B cell (primary cell): ENCODE measurements around the gene NUDT6. TPM values are rescaled to one million over a fixed set of nuclear protein-coding genes. Genes with fewer than 3 reads are reported as not detected.

Experiments
- ATAC-seq: fragments of 200-7000 bp; cut with Tn5 transposase; one replicate; pipeline ENCODE4 v1.10.0; 2021; ENCODE audit warnings: low read depth, mild to moderate bottlenecking, moderate number of reproducible peaks, moderate library complexity
- CTCF ChIA-PET: fragments of 350-600 bp; sonication (Branson Sonifier 250); formaldehyde crosslinking; loops from one replicate; lab custom pipeline; 2021; ENCODE audit warnings: antibody characterized with exemption, inconsistent platforms; lab: Charles Lee
- POLR2A ChIA-PET: fragments of 350-600 bp; sonication (Branson Sonifier 250); formaldehyde crosslinking; loops from one replicate; lab custom pipeline; 2021; ENCODE audit warnings: antibody characterized with exemption; lab: Charles Lee
- DNase-seq: peaks from one replicate; pipeline ENCODE4 v3.0.0; 2013
- H2AFZ ChIP-seq: 2 replicates; pipeline ENCODE4 v1.6.1; 2012; ENCODE audit warnings: mild to moderate bottlenecking, low read depth, low read length; ENCODE audit not compliant: insufficient read depth, poor library complexity, severe bottlenecking
- H3K27ac ChIP-seq, 2 donors: 1 replicate in 1 of 2; 2 replicates in 1 of 2; pipeline ENCODE4 v1.5.1; 2012 to 2013; ENCODE audit warnings: low read length in 2 of 2, mild to moderate bottlenecking in 2 of 2, moderate library complexity in 1 of 2
- H3K27me3 ChIP-seq, 4 experiments: fragments of 200-600 bp in 1 of 4; sonication (generic) in 1 of 4; replicated peaks in 1 of 4; 1 replicate in 2 of 4; 2 replicates in 2 of 4; pipeline versions ENCODE4 v1.6.1 to v1.7.0; 2013 to 2016; ENCODE audit warnings: low read length in 3 of 4, mild to moderate bottlenecking in 2 of 4, mixed read lengths in 1 of 4, moderate library complexity in 1 of 4; ENCODE audit not compliant: insufficient read depth in 4 of 4, control insufficient read depth in 3 of 4; ENCODE audit errors: control extremely low read depth in 1 of 4
- H3K36me3 ChIP-seq, 2 experiments: replicated peaks in 1 of 2; 1 replicate in 1 of 2; 2 replicates in 1 of 2; pipeline versions ENCODE4 v1.6.1 to v1.7.1; 2013; ENCODE audit warnings: low read length in 1 of 2; ENCODE audit not compliant: insufficient read depth in 2 of 2, control insufficient read depth in 1 of 2; ENCODE audit errors: control extremely low read depth in 1 of 2, extremely low read depth in 1 of 2
- H3K4me1 ChIP-seq, 2 donors: fragments of 200-600 bp in 1 of 2; sonication (generic) in 1 of 2; 1 replicate in 1 of 2; 2 replicates in 1 of 2; pipeline versions ENCODE4 v1.5.1 to v1.6.1; 2013 to 2017; ENCODE audit warnings: low read length in 2 of 2; ENCODE audit not compliant: control insufficient read depth in 2 of 2, insufficient read depth in 2 of 2
- H3K4me2 ChIP-seq: replicated peaks from 2 replicates; pipeline ENCODE3; 2012; ENCODE audit warnings: mild to moderate bottlenecking, low read depth, low read length; ENCODE audit not compliant: poor library complexity, severe bottlenecking
- H3K4me3 ChIP-seq, 5 experiments: fragments of 200-600 bp in 1 of 5; sonication (generic) in 1 of 5; 1 replicate in 3 of 5; 2 replicates in 2 of 5; pipeline versions ENCODE4 v1.5.1 to v1.7.0; 2011 to 2016; ENCODE audit warnings: low read length in 4 of 5, mild to moderate bottlenecking in 4 of 5, low read depth in 2 of 5, control low read depth in 1 of 5, moderate library complexity in 1 of 5; ENCODE audit not compliant: insufficient read depth in 1 of 5; ENCODE audit errors: control extremely low read depth in 1 of 5, extremely low read depth in 1 of 5
- H3K79me2 ChIP-seq: fragments of 200-600 bp; sonication (generic); one replicate; pipeline ENCODE4 v1.6.0; 2016; ENCODE audit warnings: low read length; ENCODE audit not compliant: control insufficient read depth, insufficient read depth
- H3K9ac ChIP-seq: fragments of 200-600 bp; sonication (generic); 2 replicates; pipeline ENCODE4 v1.6.1; 2017; ENCODE audit warnings: mild to moderate bottlenecking, low read length, moderate library complexity
- H3K9me3 ChIP-seq, 3 donors: one replicate each; pipeline versions ENCODE4 v1.6.1 to v1.7.1; 2013; ENCODE audit warnings: low read length in 2 of 3; ENCODE audit not compliant: control insufficient read depth in 2 of 3, insufficient read depth in 1 of 3; ENCODE audit errors: control extremely low read depth in 1 of 3
- H4K20me1 ChIP-seq: 2 replicates; pipeline ENCODE4 v1.6.0; 2012; ENCODE audit warnings: mild to moderate bottlenecking, low read length; ENCODE audit not compliant: insufficient read depth, control insufficient read depth, poor library complexity, severe bottlenecking
- H3K27ac Mint-ChIP-seq: one replicate; pipeline ENCODE4 v1.8.0; 2021; ENCODE audit warnings: mixed read lengths
- H3K27me3 Mint-ChIP-seq: one replicate; pipeline ENCODE4 v1.8.0; 2021; ENCODE audit warnings: mixed read lengths
- H3K4me1 Mint-ChIP-seq: one replicate; pipeline ENCODE4 v1.8.0; 2021; ENCODE audit warnings: mixed read lengths
- H3K4me3 Mint-ChIP-seq: one replicate; pipeline ENCODE4 v1.8.0; 2021; ENCODE audit warnings: mixed read lengths
- H3K9me3 Mint-ChIP-seq: one replicate; pipeline ENCODE4 v1.8.0; 2022; ENCODE audit warnings: mixed read lengths; ENCODE audit not compliant: insufficient read depth
- EZH2 ChIP-seq: IDR thresholded peaks from 2 replicates; pipeline ENCODE4 v1.6.1; 2012; ENCODE audit warnings: borderline replicate concordance, low read depth, mild to moderate bottlenecking, moderate library complexity, low read length; ENCODE audit not compliant: insufficient read depth, poor library complexity, severe bottlenecking
- WGBS: methylation state at CpG from one replicate; pipeline ENCODE4 v1.1.5; 2013; ENCODE audit warnings: missing lambda C conversion rate; ENCODE audit not compliant: insufficient coverage; 5-methylcytosine and 5-hydroxymethylcytosine counted together
- intact Hi-C: fragments of 100-400 bp; cut with micrococcal nuclease; formaldehyde crosslinking; loops from one replicate; pipeline ENCODE4 v1.10.0; 2022
- polyA plus RNA-seq: library from polyadenylated mRNA; depleted of rRNA; stranded (reverse); fragments of >200 nt; gene quantifications from 2 replicates; pipeline ENCODE4 v1.2.3, GENCODE V29; 2012
- total RNA-seq, 2 donors: library from RNA; stranded (reverse); fragments of 120-200 nt in 1 of 2; gene quantifications; 1 replicate in 1 of 2; 2 replicates in 1 of 2; pipeline versions ENCODE4 v1.2.3 to v1.2.4, GENCODE V29; 2013 to 2022
- TF ChIP-seq, protein P1 (sequence below): fragments of 200-600 bp; IDR thresholded peaks from one replicate; pipeline ENCODE4 v1.8.0; 2022; ENCODE audit warnings: antibody characterized with exemption, mild to moderate bottlenecking

The NUDT6 gene
- total and polyA plus RNA-seq, 2 donors (not counting 1 experiment from before 2014, with no cell fraction given): 2.4 to 3.4 TPM

GRCh38 chr4:122966201-122966600 lies 43.8 kb upstream of the NUDT6 start:
- Histone ChIP-seq H3K4me3 (no peak overlapping the region), H3K4me2 (no peak overlapping the region), H4K20me1 (no peaks in the 10 kb centered on the region), H2AFZ (no peak overlapping the region), H3K9me3 (no peaks in the 10 kb centered on the region), H3K36me3 (no peaks in the 10 kb centered on the region), H3K79me2 (no peaks in the 10 kb centered on the region), H3K9ac (no peak overlapping the region), H3K27ac (no peak overlapping the region), H3K4me1 (no peaks in the 10 kb centered on the region), H3K27me3 (no peaks in the 10 kb centered on the region)
- no peak for DNase-seq
- no CpG with 5 or more reads among the region's 4 CpGs for WGBS
- no peaks in the 10 kb centered on the region for H3K27me3 Mint-ChIP-seq
- POLR2A ChIA-PET: no interaction called here
- ATAC-seq: no peak
- H3K4me3 Mint-ChIP-seq: no peak overlapping the region
- H3K27ac Mint-ChIP-seq: no peak overlapping the region
- intact Hi-C loops: no loop called here
- CTCF ChIA-PET: interaction anchor here (1.1 kb wide), 1 partner anchor 36 kb away, joined by 3 read pairs; no protein-coding TSS in a partner anchor
- TF ChIP-seq, protein P1, sequence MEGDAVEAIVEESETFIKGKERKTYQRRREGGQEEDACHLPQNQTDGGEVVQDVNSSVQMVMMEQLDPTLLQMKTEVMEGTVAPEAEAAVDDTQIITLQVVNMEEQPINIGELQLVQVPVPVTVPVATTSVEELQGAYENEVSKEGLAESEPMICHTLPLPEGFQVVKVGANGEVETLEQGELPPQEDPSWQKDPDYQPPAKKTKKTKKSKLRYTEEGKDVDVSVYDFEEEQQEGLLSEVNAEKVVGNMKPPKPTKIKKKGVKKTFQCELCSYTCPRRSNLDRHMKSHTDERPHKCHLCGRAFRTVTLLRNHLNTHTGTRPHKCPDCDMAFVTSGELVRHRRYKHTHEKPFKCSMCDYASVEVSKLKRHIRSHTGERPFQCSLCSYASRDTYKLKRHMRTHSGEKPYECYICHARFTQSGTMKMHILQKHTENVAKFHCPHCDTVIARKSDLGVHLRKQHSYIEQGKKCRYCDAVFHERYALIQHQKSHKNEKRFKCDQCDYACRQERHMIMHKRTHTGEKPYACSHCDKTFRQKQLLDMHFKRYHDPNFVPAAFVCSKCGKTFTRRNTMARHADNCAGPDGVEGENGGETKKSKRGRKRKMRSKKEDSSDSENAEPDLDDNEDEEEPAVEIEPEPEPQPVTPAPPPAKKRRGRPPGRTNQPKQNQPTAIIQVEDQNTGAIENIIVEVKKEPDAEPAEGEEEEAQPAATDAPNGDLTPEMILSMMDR: no peak
- TF ChIP-seq EZH2: no peak
- no peaks in the 10 kb centered on the region for H3K4me1 Mint-ChIP-seq
- H3K9me3 Mint-ChIP-seq: no peaks in the 10 kb centered on the region

DNA sequence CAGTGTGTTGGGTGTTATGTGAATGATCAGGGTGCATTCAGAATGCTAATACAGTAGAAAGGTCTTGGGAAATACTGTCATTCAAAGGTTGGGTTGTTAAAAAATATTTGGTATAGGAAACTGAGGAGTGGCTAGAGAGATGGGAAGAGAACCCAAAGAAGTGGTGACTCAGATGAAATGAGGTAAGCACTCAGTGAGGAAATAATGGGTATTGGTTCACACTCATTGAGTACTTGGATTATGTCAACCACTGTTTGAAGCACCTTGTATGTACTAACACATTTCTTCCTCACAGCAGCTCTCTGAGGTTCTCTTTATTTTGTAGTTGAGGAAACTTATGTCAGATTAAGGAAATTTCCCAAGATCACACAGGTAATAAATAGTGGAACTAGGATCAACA lies 40.8 kb upstream of the NUDT6 start:
- Mint-ChIP-seq H3K9me3 (no peaks in the 10 kb centered on the region), H3K27ac (no peak overlapping the region), H3K27me3 (no peaks in the 10 kb centered on the region), H3K4me1 (no peaks in the 10 kb centered on the region), H3K4me3 (no peak overlapping the region)
- H3K4me2 ChIP-seq: no peak overlapping the region
- H3K27me3 ChIP-seq: no peaks in the 10 kb centered on the region
- CTCF ChIA-PET: no interaction called here
- H2AFZ ChIP-seq: no peak overlapping the region
- ATAC-seq: no peak
- no peak overlapping the region for H3K4me3 ChIP-seq
- no peak overlapping the region for H3K27ac ChIP-seq
- no peaks in the 10 kb centered on the region for H4K20me1 ChIP-seq
- POLR2A ChIA-PET: no interaction called here
- intact Hi-C loops: no loop called here
- no peak for DNase-seq
- no peak for TF ChIP-seq EZH2
- TF ChIP-seq, protein P1: no peak
- H3K79me2 ChIP-seq: no peaks in the 10 kb centered on the region
- no peaks in the 10 kb centered on the region for H3K4me1 ChIP-seq
- H3K9me3 ChIP-seq: no peaks in the 10 kb centered on the region
- H3K36me3 ChIP-seq: no peaks in the 10 kb centered on the region
- H3K9ac ChIP-seq: no peak overlapping the region
